Liver (tissue), 9 donors: Measurements from ENCODE around the gene B4GALT5. TPM values are rescaled to one million over a fixed set of nuclear protein-coding genes. Genes with fewer than 3 reads are reported as not detected.

Experiments
- DNase-seq: peaks from one replicate; pipeline ENCODE4 v3.0.0-alpha.2; 2017; ENCODE audit warnings: low spot score
- H3K27ac ChIP-seq, 2 donors: one replicate each; pipeline ENCODE4 v1.7.0; 2013; ENCODE audit warnings: inconsistent platforms in 2 of 2, low read length in 2 of 2, control low read depth in 1 of 2, low read depth in 1 of 2, mild to moderate bottlenecking in 1 of 2
- H3K27me3 ChIP-seq, 4 donors: one replicate each; pipeline versions ENCODE4 v1.6.1 to v1.7.0; 2013; ENCODE audit warnings: low read length in 3 of 4, inconsistent platforms in 1 of 4, mild to moderate bottlenecking in 1 of 4, moderate library complexity in 1 of 4; ENCODE audit not compliant: control insufficient read depth in 4 of 4, insufficient read depth in 4 of 4
- H3K36me3 ChIP-seq, 4 donors: one replicate each; pipeline versions ENCODE4 v1.6.1 to v1.7.0; 2013; ENCODE audit warnings: low read length in 3 of 4, mild to moderate bottlenecking in 3 of 4, low read depth in 1 of 4, moderate library complexity in 1 of 4; ENCODE audit not compliant: control insufficient read depth in 4 of 4, insufficient read depth in 3 of 4
- H3K4me1 ChIP-seq, 4 donors: one replicate each; pipeline versions ENCODE4 v1.6.1 to v1.7.0; 2013; ENCODE audit warnings: low read length in 3 of 4, mild to moderate bottlenecking in 3 of 4, moderate library complexity in 1 of 4; ENCODE audit not compliant: control insufficient read depth in 4 of 4, insufficient read depth in 4 of 4
- H3K4me3 ChIP-seq, 3 donors: one replicate each; pipeline versions ENCODE4 v1.6.1 to v1.7.0; 2013; ENCODE audit warnings: low read length in 3 of 3, control low read depth in 1 of 3, low read depth in 1 of 3, mild to moderate bottlenecking in 1 of 3
- H3K9ac ChIP-seq, 2 donors: one replicate each; pipeline ENCODE4 v1.7.0; 2013; ENCODE audit warnings: low read length in 2 of 2, mild to moderate bottlenecking in 2 of 2, moderate library complexity in 2 of 2, control low read depth in 1 of 2, low read depth in 1 of 2
- H3K9me3 ChIP-seq, 4 donors: one replicate each; pipeline versions ENCODE4 v1.6.1 to v1.7.0; 2013; ENCODE audit warnings: low read length in 3 of 4; ENCODE audit not compliant: control insufficient read depth in 4 of 4
- EGR1 ChIP-seq, 2 donors: IDR thresholded peaks; 2 replicates each; pipeline ENCODE4 v1.6.1; 2016 to 2018; ENCODE audit warnings: antibody characterized with exemption in 2 of 2, low read depth in 2 of 2
- FOXA1 ChIP-seq: IDR thresholded peaks from 2 replicates; pipeline ENCODE4 v1.6.1; 2016; ENCODE audit warnings: antibody characterized with exemption
- FOXA2 ChIP-seq: IDR thresholded peaks from 2 replicates; pipeline ENCODE4 v1.6.1; 2016; ENCODE audit warnings: antibody characterized with exemption
- GABPA ChIP-seq, 2 donors: IDR thresholded peaks in 1 of 2; conservative IDR thresholded peaks in 1 of 2; 2 replicates each; pipeline ENCODE4 v1.6.1; 2016; ENCODE audit warnings: antibody characterized with exemption in 2 of 2, mild to moderate bottlenecking in 1 of 2, moderate library complexity in 1 of 2
- HNF4A ChIP-seq, 2 donors: conservative IDR thresholded peaks; 2 replicates each; pipeline ENCODE4 v1.6.1; 2016; ENCODE audit warnings: antibody characterized with exemption in 2 of 2, mild to moderate bottlenecking in 2 of 2
- JUND ChIP-seq, 2 donors: IDR thresholded peaks; 2 replicates each; pipeline ENCODE4 v1.6.1; 2016; ENCODE audit warnings: antibody characterized with exemption in 2 of 2
- NR2F2 ChIP-seq: IDR thresholded peaks from 2 replicates; pipeline ENCODE4 v1.6.1; 2016; ENCODE audit warnings: antibody characterized with exemption
- RAD21 ChIP-seq, 2 donors: IDR thresholded peaks; 2 replicates each; pipeline ENCODE4 v1.6.1; 2016; ENCODE audit warnings: antibody characterized with exemption in 2 of 2, mild to moderate bottlenecking in 2 of 2
- RXRA ChIP-seq, 2 donors: IDR thresholded peaks; 2 replicates each; pipeline ENCODE4 v1.6.1; 2017 to 2018; ENCODE audit warnings: antibody characterized with exemption in 2 of 2, mild to moderate bottlenecking in 1 of 2
- SP1 ChIP-seq: IDR thresholded peaks from 2 replicates; pipeline ENCODE4 v1.6.1; 2018; ENCODE audit warnings: antibody characterized with exemption, mild to moderate bottlenecking
- TAF1 ChIP-seq: conservative IDR thresholded peaks from 2 replicates; pipeline ENCODE4 v1.6.1; 2016; ENCODE audit warnings: antibody characterized with exemption, mild to moderate bottlenecking
- YY1 ChIP-seq: IDR thresholded peaks from 2 replicates; pipeline ENCODE4 v1.6.1; 2016; ENCODE audit warnings: antibody characterized with exemption, mild to moderate bottlenecking
- whole genome bisulfite sequencing: extraction: QIAGEN DNeasy Blood & Tissue Kit; methylation state at CpG from one replicate; pipeline ENCODE4 v1.1.7; 2013; 5-methylcytosine and 5-hydroxymethylcytosine counted together
- polyA plus RNA-seq, 2 donors: library from polyadenylated mRNA; stranded (reverse) in 1 of 2; unstranded in 1 of 2; fragments of 200-250 nt in 1 of 2; fragments of >200 nt in 1 of 2; fragmentation: Nextera tagmentation in 1 of 2; extraction: Ambion mirVana in 1 of 2; gene quantifications; one replicate each; pipeline versions ENCODE4 v1.2.1 to v1.2.3, GENCODE V29; 2013 to 2015
- total RNA-seq, 2 donors: library from RNA; depleted of rRNA; stranded (reverse); fragments of >200 nt; gene quantifications; one replicate each; pipeline ENCODE4 v1.2.3, GENCODE V29; 2014
- TF ChIP-seq, protein P1 (sequence below): IDR thresholded peaks from 2 replicates; pipeline ENCODE4 v1.6.1; 2016; ENCODE audit warnings: antibody characterized with exemption
- TF ChIP-seq, protein P2 (sequence below): IDR thresholded peaks from 2 replicates; pipeline ENCODE4 v1.6.1; 2016; ENCODE audit warnings: antibody characterized with exemption
- TF ChIP-seq, protein P3 (sequence below): IDR thresholded peaks from 2 replicates; pipeline ENCODE4 v1.6.1; 2016; ENCODE audit warnings: antibody characterized with exemption
- TF ChIP-seq, protein P4 (sequence below): fragments of 150-350 bp; IDR thresholded peaks from 2 replicates; pipeline ENCODE4 v1.5.1; 2017; ENCODE audit warnings: improper control_type of control experiment, low read depth, low read length; ENCODE audit not compliant: missing input control
- donor health status: healthy.
- donor health status: healthy.
- donor health status: healthy.
- donor health status: healthy.
- donor health status: healthy.

B4GALT5 gene
- total and polyA plus RNA-seq, 4 donors = 2.0 to 28.2 (median 14.4) TPM

DNA sequence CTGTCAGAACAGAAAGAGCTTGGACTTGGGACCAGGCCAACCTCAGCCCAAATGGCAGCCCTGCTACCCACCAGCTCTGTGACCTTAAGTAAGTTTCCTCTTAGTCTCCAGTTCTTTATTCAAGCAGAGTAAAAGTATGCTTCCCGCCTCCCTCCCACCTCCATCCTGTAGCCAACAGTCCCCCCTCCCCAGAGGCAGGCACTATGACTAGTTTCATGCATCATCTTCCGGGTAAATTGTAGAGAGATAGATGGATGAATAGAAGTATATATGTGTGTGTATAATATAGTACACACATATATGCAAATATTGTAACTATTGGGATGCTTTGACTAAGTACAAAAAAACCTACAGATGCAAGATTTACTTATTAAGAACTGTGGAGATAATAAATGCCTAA lies 39.5 kb upstream of the B4GALT5 start:
- Histone ChIP-seq H3K4me1 (peaks cover under 1 to 4% (median 2%) of the 10 kb centered on the region in 4 donors), H3K4me3 (no peak overlapping the region), H3K9ac (no peak overlapping the region), H3K27me3 (no peaks in the 10 kb centered on the region), H3K9me3 (no peaks in the 10 kb centered on the region), H3K36me3 (no peaks in the 10 kb centered on the region), H3K27ac (no peak overlapping the region)
- WGBS = 98% methylated on average over 2 of the region's 2 CpGs
- TF ChIP-seq NR2F2 = no peak
- TF ChIP-seq, protein P1, sequence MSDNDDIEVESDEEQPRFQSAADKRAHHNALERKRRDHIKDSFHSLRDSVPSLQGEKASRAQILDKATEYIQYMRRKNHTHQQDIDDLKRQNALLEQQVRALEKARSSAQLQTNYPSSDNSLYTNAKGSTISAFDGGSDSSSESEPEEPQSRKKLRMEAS = no peak
- TF ChIP-seq RXRA (IDR thresholded peaks at IDR 0.05) = no peak
- no peak for TF ChIP-seq SP1
- TF ChIP-seq, protein P2, sequence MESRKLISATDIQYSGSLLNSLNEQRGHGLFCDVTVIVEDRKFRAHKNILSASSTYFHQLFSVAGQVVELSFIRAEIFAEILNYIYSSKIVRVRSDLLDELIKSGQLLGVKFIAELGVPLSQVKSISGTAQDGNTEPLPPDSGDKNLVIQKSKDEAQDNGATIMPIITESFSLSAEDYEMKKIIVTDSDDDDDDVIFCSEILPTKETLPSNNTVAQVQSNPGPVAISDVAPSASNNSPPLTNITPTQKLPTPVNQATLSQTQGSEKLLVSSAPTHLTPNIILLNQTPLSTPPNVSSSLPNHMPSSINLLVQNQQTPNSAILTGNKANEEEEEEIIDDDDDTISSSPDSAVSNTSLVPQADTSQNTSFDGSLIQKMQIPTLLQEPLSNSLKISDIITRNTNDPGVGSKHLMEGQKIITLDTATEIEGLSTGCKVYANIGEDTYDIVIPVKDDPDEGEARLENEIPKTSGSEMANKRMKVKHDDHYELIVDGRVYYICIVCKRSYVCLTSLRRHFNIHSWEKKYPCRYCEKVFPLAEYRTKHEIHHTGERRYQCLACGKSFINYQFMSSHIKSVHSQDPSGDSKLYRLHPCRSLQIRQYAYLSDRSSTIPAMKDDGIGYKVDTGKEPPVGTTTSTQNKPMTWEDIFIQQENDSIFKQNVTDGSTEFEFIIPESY = no peak
- no peak for DNase-seq

DNA sequence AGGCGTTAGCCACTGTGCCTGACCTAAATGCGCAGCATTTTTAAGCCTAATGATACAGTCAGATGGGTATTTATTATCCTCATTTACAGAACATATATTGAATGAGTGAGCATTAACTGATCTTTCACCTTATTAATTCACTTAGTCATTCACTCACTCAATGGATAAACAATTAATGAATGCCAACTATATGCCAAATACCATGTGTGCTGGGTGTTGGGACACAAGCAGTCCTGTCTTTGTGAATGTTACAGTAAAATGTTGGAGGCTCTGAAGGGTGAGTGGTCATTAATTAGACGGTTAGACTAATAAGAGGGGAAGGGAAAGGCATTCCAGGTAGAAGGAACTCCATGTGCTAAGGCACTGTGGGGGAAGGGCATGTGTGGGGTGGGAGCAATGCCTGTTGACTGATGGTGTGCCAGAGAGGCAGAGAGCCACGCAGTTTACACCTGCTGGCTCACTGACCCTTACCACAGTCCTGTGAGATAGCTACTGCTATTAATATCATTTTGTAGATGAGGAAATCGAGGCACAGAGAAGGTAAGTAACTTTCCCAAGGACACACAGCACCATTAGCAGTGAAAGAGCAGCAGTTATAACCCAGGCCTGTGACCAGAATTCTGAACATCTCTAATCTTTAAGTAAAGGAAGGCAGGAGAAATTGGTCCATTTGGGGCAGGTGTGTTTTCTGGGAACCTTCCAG lies 38.7 kb upstream of the B4GALT5 start:
- H3K4me3 ChIP-seq = no peak overlapping the region
- no peak overlapping the region for H3K27ac ChIP-seq
- DNase-seq = no peak
- no peaks in the 10 kb centered on the region for H3K9me3 ChIP-seq
- 73% methylated on average over 5 of the region's 5 CpGs for WGBS
- no peaks in the 10 kb centered on the region for H3K36me3 ChIP-seq
- H3K9ac ChIP-seq = no peak overlapping the region
- TF ChIP-seq, protein P3, sequence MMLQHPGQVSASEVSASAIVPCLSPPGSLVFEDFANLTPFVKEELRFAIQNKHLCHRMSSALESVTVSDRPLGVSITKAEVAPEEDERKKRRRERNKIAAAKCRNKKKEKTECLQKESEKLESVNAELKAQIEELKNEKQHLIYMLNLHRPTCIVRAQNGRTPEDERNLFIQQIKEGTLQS = no peak
- TF ChIP-seq TAF1 (no peak), RAD21 (IDR thresholded peaks at IDR 0.05) (no peak), EGR1 (IDR thresholded peaks at IDR 0.05; ENCODE audit: low read depth in 2 of 2) (no peak), NR2F2 (no peak), FOXA1 (no peak), JUND (IDR thresholded peaks at IDR 0.05) (no peak), FOXA2 (no peak), HNF4A (conservative IDR thresholded peaks at IDR 0.05) (no peak), GABPA (IDR thresholded peaks at IDR 0.05 in 1 of 2, conservative IDR thresholded peaks at IDR 0.05 in 1 of 2) (no peak), YY1 (no peak), RXRA (IDR thresholded peaks at IDR 0.05) (no peak)
- TF ChIP-seq, protein P4, sequence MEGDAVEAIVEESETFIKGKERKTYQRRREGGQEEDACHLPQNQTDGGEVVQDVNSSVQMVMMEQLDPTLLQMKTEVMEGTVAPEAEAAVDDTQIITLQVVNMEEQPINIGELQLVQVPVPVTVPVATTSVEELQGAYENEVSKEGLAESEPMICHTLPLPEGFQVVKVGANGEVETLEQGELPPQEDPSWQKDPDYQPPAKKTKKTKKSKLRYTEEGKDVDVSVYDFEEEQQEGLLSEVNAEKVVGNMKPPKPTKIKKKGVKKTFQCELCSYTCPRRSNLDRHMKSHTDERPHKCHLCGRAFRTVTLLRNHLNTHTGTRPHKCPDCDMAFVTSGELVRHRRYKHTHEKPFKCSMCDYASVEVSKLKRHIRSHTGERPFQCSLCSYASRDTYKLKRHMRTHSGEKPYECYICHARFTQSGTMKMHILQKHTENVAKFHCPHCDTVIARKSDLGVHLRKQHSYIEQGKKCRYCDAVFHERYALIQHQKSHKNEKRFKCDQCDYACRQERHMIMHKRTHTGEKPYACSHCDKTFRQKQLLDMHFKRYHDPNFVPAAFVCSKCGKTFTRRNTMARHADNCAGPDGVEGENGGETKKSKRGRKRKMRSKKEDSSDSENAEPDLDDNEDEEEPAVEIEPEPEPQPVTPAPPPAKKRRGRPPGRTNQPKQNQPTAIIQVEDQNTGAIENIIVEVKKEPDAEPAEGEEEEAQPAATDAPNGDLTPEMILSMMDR = no peak
- no peaks in the 10 kb centered on the region for H3K27me3 ChIP-seq
- H3K4me1 ChIP-seq = peaks cover 4 to 12% (median 9%) of the 10 kb centered on the region in 4 donors
